ENCODE measurements around the gene RASSF10.

DNA sequence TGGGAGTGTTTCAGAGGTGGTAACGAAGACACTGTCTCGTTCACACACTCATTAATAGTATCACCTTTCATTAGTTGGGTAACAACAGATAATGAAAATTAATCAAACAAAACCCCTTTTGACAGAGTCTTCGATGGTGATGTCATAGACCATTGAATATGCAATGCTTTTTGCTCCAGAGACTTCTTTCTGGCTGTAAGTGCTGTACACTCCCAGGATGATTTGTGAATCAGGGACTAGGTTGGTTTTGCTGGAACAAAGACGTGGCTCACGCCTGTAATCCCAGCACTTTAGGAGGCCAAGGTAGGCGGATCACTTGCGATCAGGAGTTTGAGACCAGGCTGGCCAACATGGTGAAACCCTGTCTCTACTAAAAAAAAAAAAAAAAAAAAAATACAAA lies 9.5 kb upstream of the RASSF10 start:
- TF ChIP-seq POLR2A (IDR thresholded peaks at IDR 0.05): no peak
- TF ChIP-seq, protein P1, sequence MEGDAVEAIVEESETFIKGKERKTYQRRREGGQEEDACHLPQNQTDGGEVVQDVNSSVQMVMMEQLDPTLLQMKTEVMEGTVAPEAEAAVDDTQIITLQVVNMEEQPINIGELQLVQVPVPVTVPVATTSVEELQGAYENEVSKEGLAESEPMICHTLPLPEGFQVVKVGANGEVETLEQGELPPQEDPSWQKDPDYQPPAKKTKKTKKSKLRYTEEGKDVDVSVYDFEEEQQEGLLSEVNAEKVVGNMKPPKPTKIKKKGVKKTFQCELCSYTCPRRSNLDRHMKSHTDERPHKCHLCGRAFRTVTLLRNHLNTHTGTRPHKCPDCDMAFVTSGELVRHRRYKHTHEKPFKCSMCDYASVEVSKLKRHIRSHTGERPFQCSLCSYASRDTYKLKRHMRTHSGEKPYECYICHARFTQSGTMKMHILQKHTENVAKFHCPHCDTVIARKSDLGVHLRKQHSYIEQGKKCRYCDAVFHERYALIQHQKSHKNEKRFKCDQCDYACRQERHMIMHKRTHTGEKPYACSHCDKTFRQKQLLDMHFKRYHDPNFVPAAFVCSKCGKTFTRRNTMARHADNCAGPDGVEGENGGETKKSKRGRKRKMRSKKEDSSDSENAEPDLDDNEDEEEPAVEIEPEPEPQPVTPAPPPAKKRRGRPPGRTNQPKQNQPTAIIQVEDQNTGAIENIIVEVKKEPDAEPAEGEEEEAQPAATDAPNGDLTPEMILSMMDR (IDR thresholded peaks at IDR 0.05): no peak
